ENCODE data around the gene NR6A1.

GRCh38 chr9:124594673-124595072 lies 176.4 kb downstream of the NR6A1 start:
- TF ChIP-seq EP300 (IDR thresholded peaks at IDR 0.05) (no peak), CTCF (IDR thresholded peaks at IDR 0.05) (no peak)
